Esophagus squamous epithelium (tissue), 5 donors: Measurements from ENCODE around the gene ITGB1BP2. TPM values are rescaled to one million over a fixed set of nuclear protein-coding genes. Genes with fewer than 3 reads are reported as not detected.

Experiments used
- DNase-seq: peaks from one replicate; lab custom pipeline; 2025; lab: John Stamatoyannopoulos, UW
- H3K27ac ChIP-seq, 4 donors: fragments of 200-600 bp; sonication (generic); one replicate each; pipeline ENCODE4 v1.5.1; 2016 to 2019; ENCODE audit warnings: mild to moderate bottlenecking in 1 of 4
- H3K27me3 ChIP-seq, 4 donors: fragments of 200-600 bp; sonication (generic); 1 replicate in 3 of 4; 2 replicates in 1 of 4; pipeline versions ENCODE4 v1.5.1 to v1.6.0; 2017 to 2021; ENCODE audit warnings: antibody characterized with exemption in 1 of 4
- H3K36me3 ChIP-seq, 3 donors: fragments of 200-600 bp; sonication (generic); one replicate each; pipeline ENCODE4 v1.5.1; 2016 to 2019
- H3K4me1 ChIP-seq, 3 donors: fragments of 200-600 bp; sonication (generic); one replicate each; pipeline ENCODE4 v1.5.1; 2017 to 2019
- H3K4me3 ChIP-seq, 4 donors: fragments of 200-600 bp; sonication (generic); 1 replicate in 3 of 4; 2 replicates in 1 of 4; pipeline ENCODE4 v1.5.1; 2016 to 2019; ENCODE audit warnings: mild to moderate bottlenecking in 2 of 4, moderate library complexity in 1 of 4
- H3K9me3 ChIP-seq, 3 donors: fragments of 200-600 bp; sonication (generic); one replicate each; pipeline ENCODE4 v1.5.1; 2016 to 2019
- POLR2A ChIP-seq, 4 donors: fragments of 450-650 bp; IDR thresholded peaks; one replicate each; pipeline ENCODE4 v1.6.1; 2017; ENCODE audit warnings: antibody characterized with exemption in 4 of 4, mild to moderate bottlenecking in 4 of 4, moderate library complexity in 3 of 4
- WGBS, 2 donors: methylation state at CpG; one replicate each; pipeline ENCODE4 v1.1.5; 2018; 5-methylcytosine and 5-hydroxymethylcytosine counted together
- intact Hi-C: fragments of 100-400 bp; cut with DNase I; formaldehyde crosslinking; loops from one replicate; pipeline ENCODE4 v1.15.0; 2022
- total RNA-seq, 4 donors: library from RNA; depleted of rRNA; stranded (reverse); fragments of >200 nt; gene quantifications; one replicate each; pipeline ENCODE4 v1.1.0, GENCODE V29; 2016
- TF ChIP-seq, protein P1 (sequence below), 6 experiments: fragments of 450-650 bp in 4 of 6; fragments of 200-600 bp in 2 of 6; sonication (generic) in 2 of 6; IDR thresholded peaks; one replicate each; pipeline ENCODE4 v1.5.1; 2016 to 2019; ENCODE audit warnings: antibody characterized with exemption in 6 of 6, mild to moderate bottlenecking in 4 of 6, moderate library complexity in 4 of 6
- donor health status: DM: yes; HTN: yes; CAD: no.

ITGB1BP2 gene
- total RNA-seq: 1 to 10 TPM; 1.9 to 3.9 (median 2.2) TPM

- H3K27me3 ChIP-seq: no peaks in the 10 kb centered on the region
- intact Hi-C loops: no loop called here
- H3K36me3 ChIP-seq: peaks cover 0 to 51% (median 4%) of the 10 kb centered on the region in 3 donors
- peak within 1 kb of the TSS in 2 of 4 donors; percentile 23 to 48 for H3K27ac ChIP-seq
- 69 to 80% methylated on average over 2 to 8 of the region's 10 CpGs for WGBS, 2 donors
- no peak for DNase-seq
- no peak for TF ChIP-seq POLR2A (IDR thresholded peaks at IDR 0.05)
- TF ChIP-seq, protein P1, sequence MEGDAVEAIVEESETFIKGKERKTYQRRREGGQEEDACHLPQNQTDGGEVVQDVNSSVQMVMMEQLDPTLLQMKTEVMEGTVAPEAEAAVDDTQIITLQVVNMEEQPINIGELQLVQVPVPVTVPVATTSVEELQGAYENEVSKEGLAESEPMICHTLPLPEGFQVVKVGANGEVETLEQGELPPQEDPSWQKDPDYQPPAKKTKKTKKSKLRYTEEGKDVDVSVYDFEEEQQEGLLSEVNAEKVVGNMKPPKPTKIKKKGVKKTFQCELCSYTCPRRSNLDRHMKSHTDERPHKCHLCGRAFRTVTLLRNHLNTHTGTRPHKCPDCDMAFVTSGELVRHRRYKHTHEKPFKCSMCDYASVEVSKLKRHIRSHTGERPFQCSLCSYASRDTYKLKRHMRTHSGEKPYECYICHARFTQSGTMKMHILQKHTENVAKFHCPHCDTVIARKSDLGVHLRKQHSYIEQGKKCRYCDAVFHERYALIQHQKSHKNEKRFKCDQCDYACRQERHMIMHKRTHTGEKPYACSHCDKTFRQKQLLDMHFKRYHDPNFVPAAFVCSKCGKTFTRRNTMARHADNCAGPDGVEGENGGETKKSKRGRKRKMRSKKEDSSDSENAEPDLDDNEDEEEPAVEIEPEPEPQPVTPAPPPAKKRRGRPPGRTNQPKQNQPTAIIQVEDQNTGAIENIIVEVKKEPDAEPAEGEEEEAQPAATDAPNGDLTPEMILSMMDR (IDR thresholded peaks at IDR 0.05): no peak
- no peaks in the 10 kb centered on the region for H3K9me3 ChIP-seq
- H3K4me1 ChIP-seq: no peaks in the 10 kb centered on the region
- H3K4me3 ChIP-seq: peak within 1 kb of the TSS in 2 of 4 donors; percentile 2 to 20
These were observed at the start of gene ITGB1BP2 for GRCh38 chrX:71301195-71301924. Gene ITGB1BP2, plus strand, starts transcription at chrX:71301750. Its CDS starts 57 bp downstream, at chrX:71301807.

- H3K36me3 ChIP-seq: peaks cover 0 to 36% (median 0%) of the 10 kb centered on the region in 3 donors
- TF ChIP-seq, protein P1 (IDR thresholded peaks at IDR 0.05): no peak
- TF ChIP-seq POLR2A (IDR thresholded peaks at IDR 0.05): no peak
- no peak overlapping the region for H3K4me3 ChIP-seq
- no peaks in the 10 kb centered on the region for H3K27me3 ChIP-seq
- H3K4me1 ChIP-seq: peaks cover 0 to 29% (median 8%) of the 10 kb centered on the region in 3 donors
- no peak for DNase-seq
- H3K27ac ChIP-seq: no peak overlapping the region
- no peaks in the 10 kb centered on the region for H3K9me3 ChIP-seq
- 70 to 79% methylated on average over 2 of the region's 2 CpGs for WGBS, 2 donors
- intact Hi-C loops: no loop called here
These were observed 49.3 kb upstream of the ITGB1BP2 start for GRCh38 chrX:71252221-71252620.

- no peak for DNase-seq
- 0 to 40% methylated on average over 3 to 18 of the region's 35 CpGs for WGBS, 2 donors
- Histone ChIP-seq H3K27me3 (no peaks in the 10 kb centered on the region), H3K27ac (peak overlapping the region; percentile 79 to 91 (median 86)), H3K9me3 (no peaks in the 10 kb centered on the region), H3K4me3 (peak overlapping the region; percentile 58 to 73 (median 67)), H3K4me1 (peaks cover 0 to 29% (median 8%) of the 10 kb centered on the region in 3 donors), H3K36me3 (peaks cover 0 to 24% (median 0%) of the 10 kb centered on the region in 3 donors)
- intact Hi-C loops: no loop called here
- TF ChIP-seq, protein P1 (IDR thresholded peaks at IDR 0.05): peak in 3 of 6 experiments; percentile 25 to 38 (median 29)
- TF ChIP-seq POLR2A (IDR thresholded peaks at IDR 0.05): no peak
These were observed 48.1 kb upstream of the ITGB1BP2 start for GRCh38 chrX:71253253-71254091.

- Histone ChIP-seq H3K27ac (peak within 1 kb of the TSS; percentile 79 to 91 (median 86)), H3K9me3 (no peaks in the 10 kb centered on the region), H3K4me3 (peak within 1 kb of the TSS; percentile 58 to 73 (median 67)), H3K36me3 (peaks cover 0 to 15% (median 0%) of the 10 kb centered on the region in 3 donors), H3K4me1 (peaks cover 0 to 29% (median 8%) of the 10 kb centered on the region in 3 donors), H3K27me3 (no peaks in the 10 kb centered on the region)
- intact Hi-C loops: no loop called here
- peak; percentile 11 for DNase-seq
- peak in 1 of 4 donors; percentile 40 for TF ChIP-seq POLR2A (IDR thresholded peaks at IDR 0.05)
- TF ChIP-seq, protein P1 (IDR thresholded peaks at IDR 0.05): no peak
- WGBS, 2 donors: 0 to 17% methylated on average over 8 to 12 of the region's 54 CpGs
These were observed 47.2 kb upstream of the ITGB1BP2 start, which contains the start of gene ZMYM3 for GRCh38 chrX:71254092-71254963. Gene ZMYM3, minus strand, starts transcription at chrX:71254140. Its CDS starts 885 bp downstream, at chrX:71253255.
